Measurements from ENCODE around the gene CHMP1B. TPM values are rescaled to one million over a fixed set of nuclear protein-coding genes. Genes with fewer than 3 reads are reported as not detected.

The CHMP1B gene
- total and polyA plus RNA-seq, 9 of the 15 experiments (the other 6 are each of a cell fraction or from before 2014, with no cell fraction given): 12.3 to 29.9 (median 19.0) TPM

DNA sequence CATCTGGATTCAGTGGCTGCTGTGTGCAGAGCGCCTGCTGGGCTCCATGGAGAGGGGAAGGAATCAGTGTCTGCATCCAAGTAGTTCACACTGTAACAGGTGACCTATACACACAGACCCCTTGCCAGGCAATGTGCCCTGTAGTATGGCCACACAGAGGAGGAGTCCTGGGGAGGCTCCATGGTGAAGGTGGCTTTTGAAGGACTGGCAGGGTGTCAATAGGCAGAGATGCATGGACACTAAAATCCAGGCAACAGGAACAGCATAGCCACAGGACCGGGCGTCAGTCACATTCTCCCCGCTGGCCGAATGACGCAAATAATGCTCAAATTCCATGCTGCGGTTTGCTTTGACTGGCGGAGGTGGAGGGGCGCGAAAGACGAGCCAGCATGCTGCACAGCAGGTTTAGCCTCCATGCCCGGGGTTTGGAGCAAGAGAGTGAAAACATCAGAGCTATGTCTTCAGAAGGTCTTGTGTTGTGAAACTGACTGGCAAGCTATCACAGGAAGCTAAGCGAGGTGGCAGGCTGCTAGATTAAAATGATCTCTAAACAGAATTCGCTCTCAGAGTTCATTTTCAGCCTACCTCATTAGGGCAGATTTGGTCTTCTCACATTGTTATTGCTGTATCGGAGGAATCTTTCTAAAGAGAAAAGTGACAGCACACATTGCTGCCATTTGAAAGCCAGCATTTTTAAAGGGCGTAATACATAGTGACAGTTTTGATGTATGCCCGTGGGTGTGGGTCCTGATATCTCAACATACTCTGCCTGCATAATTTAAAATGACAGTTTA is 1.2 kb upstream of the CHMP1B start (continued):
- TF ChIP-seq, protein P1, sequence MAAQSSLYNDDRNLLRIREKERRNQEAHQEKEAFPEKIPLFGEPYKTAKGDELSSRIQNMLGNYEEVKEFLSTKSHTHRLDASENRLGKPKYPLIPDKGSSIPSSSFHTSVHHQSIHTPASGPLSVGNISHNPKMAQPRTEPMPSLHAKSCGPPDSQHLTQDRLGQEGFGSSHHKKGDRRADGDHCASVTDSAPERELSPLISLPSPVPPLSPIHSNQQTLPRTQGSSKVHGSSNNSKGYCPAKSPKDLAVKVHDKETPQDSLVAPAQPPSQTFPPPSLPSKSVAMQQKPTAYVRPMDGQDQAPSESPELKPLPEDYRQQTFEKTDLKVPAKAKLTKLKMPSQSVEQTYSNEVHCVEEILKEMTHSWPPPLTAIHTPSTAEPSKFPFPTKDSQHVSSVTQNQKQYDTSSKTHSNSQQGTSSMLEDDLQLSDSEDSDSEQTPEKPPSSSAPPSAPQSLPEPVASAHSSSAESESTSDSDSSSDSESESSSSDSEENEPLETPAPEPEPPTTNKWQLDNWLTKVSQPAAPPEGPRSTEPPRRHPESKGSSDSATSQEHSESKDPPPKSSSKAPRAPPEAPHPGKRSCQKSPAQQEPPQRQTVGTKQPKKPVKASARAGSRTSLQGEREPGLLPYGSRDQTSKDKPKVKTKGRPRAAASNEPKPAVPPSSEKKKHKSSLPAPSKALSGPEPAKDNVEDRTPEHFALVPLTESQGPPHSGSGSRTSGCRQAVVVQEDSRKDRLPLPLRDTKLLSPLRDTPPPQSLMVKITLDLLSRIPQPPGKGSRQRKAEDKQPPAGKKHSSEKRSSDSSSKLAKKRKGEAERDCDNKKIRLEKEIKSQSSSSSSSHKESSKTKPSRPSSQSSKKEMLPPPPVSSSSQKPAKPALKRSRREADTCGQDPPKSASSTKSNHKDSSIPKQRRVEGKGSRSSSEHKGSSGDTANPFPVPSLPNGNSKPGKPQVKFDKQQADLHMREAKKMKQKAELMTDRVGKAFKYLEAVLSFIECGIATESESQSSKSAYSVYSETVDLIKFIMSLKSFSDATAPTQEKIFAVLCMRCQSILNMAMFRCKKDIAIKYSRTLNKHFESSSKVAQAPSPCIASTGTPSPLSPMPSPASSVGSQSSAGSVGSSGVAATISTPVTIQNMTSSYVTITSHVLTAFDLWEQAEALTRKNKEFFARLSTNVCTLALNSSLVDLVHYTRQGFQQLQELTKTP (IDR thresholded peaks at IDR 0.05; ENCODE audit: low read depth in 1 of 2, partially characterized antibody in 2 of 2): no peak
- TF ChIP-seq, protein P2, sequence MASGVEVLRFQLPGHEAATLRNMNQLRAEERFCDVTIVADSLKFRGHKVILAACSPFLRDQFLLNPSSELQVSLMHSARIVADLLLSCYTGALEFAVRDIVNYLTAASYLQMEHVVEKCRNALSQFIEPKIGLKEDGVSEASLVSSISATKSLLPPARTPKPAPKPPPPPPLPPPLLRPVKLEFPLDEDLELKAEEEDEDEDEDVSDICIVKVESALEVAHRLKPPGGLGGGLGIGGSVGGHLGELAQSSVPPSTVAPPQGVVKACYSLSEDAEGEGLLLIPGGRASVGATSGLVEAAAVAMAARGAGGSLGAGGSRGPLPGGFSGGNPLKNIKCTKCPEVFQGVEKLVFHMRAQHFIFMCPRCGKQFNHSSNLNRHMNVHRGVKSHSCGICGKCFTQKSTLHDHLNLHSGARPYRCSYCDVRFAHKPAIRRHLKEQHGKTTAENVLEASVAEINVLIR (CRISPR knock-in tag; IDR thresholded peaks at IDR 0.05): no peak
- TF ChIP-seq, protein P3, sequence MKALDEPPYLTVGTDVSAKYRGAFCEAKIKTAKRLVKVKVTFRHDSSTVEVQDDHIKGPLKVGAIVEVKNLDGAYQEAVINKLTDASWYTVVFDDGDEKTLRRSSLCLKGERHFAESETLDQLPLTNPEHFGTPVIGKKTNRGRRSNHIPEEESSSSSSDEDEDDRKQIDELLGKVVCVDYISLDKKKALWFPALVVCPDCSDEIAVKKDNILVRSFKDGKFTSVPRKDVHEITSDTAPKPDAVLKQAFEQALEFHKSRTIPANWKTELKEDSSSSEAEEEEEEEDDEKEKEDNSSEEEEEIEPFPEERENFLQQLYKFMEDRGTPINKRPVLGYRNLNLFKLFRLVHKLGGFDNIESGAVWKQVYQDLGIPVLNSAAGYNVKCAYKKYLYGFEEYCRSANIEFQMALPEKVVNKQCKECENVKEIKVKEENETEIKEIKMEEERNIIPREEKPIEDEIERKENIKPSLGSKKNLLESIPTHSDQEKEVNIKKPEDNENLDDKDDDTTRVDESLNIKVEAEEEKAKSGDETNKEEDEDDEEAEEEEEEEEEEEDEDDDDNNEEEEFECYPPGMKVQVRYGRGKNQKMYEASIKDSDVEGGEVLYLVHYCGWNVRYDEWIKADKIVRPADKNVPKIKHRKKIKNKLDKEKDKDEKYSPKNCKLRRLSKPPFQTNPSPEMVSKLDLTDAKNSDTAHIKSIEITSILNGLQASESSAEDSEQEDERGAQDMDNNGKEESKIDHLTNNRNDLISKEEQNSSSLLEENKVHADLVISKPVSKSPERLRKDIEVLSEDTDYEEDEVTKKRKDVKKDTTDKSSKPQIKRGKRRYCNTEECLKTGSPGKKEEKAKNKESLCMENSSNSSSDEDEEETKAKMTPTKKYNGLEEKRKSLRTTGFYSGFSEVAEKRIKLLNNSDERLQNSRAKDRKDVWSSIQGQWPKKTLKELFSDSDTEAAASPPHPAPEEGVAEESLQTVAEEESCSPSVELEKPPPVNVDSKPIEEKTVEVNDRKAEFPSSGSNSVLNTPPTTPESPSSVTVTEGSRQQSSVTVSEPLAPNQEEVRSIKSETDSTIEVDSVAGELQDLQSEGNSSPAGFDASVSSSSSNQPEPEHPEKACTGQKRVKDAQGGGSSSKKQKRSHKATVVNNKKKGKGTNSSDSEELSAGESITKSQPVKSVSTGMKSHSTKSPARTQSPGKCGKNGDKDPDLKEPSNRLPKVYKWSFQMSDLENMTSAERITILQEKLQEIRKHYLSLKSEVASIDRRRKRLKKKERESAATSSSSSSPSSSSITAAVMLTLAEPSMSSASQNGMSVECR (CRISPR knock-in tag; IDR thresholded peaks at IDR 0.05): no peak
- no peak for TF ChIP-seq ILF3 (IDR thresholded peaks at IDR 0.05; ENCODE audit: borderline replicate concordance)
- peak; percentile 65 for TF ChIP-seq ATF7 (IDR thresholded peaks at IDR 0.05)
- no peak for TF ChIP-seq TCF3 (CRISPR knock-in tag; IDR thresholded peaks at IDR 0.05)
- TF ChIP-seq, protein P4, sequence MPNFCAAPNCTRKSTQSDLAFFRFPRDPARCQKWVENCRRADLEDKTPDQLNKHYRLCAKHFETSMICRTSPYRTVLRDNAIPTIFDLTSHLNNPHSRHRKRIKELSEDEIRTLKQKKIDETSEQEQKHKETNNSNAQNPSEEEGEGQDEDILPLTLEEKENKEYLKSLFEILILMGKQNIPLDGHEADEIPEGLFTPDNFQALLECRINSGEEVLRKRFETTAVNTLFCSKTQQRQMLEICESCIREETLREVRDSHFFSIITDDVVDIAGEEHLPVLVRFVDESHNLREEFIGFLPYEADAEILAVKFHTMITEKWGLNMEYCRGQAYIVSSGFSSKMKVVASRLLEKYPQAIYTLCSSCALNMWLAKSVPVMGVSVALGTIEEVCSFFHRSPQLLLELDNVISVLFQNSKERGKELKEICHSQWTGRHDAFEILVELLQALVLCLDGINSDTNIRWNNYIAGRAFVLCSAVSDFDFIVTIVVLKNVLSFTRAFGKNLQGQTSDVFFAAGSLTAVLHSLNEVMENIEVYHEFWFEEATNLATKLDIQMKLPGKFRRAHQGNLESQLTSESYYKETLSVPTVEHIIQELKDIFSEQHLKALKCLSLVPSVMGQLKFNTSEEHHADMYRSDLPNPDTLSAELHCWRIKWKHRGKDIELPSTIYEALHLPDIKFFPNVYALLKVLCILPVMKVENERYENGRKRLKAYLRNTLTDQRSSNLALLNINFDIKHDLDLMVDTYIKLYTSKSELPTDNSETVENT (CRISPR knock-in tag; IDR thresholded peaks at IDR 0.05): no peak
- TF ChIP-seq ARID2 (IDR thresholded peaks at IDR 0.05): no peak
- peak; percentile 70 to 88; a peak in 3 of 4 replicates for TF ChIP-seq TEAD1 (CRISPR knock-in tag; IDR thresholded peaks at IDR 0.05)
- no peak for TF ChIP-seq CHD2 (IDR thresholded peaks at IDR 0.05; ENCODE audit: low read depth, low read length)
- no peak for TF ChIP-seq MCM3 (IDR thresholded peaks at IDR 0.05)
- no peak for TF ChIP-seq EGR1 (conservative IDR thresholded peaks at IDR 0.05)
- TF ChIP-seq RBM25 (IDR thresholded peaks at IDR 0.05; ENCODE audit: low read depth, low read length, severe bottlenecking): no peak
- TF ChIP-seq, protein P5, sequence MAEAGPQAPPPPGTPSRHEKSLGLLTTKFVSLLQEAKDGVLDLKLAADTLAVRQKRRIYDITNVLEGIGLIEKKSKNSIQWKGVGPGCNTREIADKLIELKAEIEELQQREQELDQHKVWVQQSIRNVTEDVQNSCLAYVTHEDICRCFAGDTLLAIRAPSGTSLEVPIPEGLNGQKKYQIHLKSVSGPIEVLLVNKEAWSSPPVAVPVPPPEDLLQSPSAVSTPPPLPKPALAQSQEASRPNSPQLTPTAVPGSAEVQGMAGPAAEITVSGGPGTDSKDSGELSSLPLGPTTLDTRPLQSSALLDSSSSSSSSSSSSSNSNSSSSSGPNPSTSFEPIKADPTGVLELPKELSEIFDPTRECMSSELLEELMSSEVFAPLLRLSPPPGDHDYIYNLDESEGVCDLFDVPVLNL (CRISPR knock-in tag; IDR thresholded peaks at IDR 0.05; ENCODE audit: low read depth): no peak
